Measurements from ENCODE around the gene FAM98C. TPM values are rescaled to one million over a fixed set of nuclear protein-coding genes. Genes with fewer than 3 reads are reported as not detected.
A peak's percentile ranks its signal among the peaks of the same experiment; 100 is the strongest.

Gene FAM98C
- total and polyA plus RNA-seq, 2 donors (not counting 1 experiment from before 2014, with no cell fraction given): 44.1 to 73.5 TPM

GRCh38 chr19:38402623-38402966 lies 298 bp upstream of the FAM98C start:
- ATAC-seq (ENCODE audit: low read depth) (no peak), DNase-seq (no peak)
- peak overlapping the region; percentile 61 to 77 for H3K27ac ChIP-seq (ENCODE audit: low read length in 2 of 2)
- H3K36me3 ChIP-seq (replicated peaks in 1 of 2; ENCODE audit: control extremely low read depth in 1 of 2, control insufficient read depth in 1 of 2, extremely low read depth in 1 of 2, insufficient read depth in 2 of 2, low read length in 1 of 2): peaks cover 2 to 19% of the 10 kb centered on the region in 2 experiments
- intact Hi-C loops (cut with micrococcal nuclease): loop anchor here (1.0 to 5.0 kb wide), 6 partner anchors 16 to 925 kb away; partner anchors contain the start of gene ACTN4
- Mint-ChIP-seq H3K27ac (peak overlapping the region; percentile 94), H3K27me3 (peaks cover 18% of the 10 kb centered on the region), H3K4me1 (peaks cover 18% of the 10 kb centered on the region), H3K9me3 (ENCODE audit: insufficient read depth) (no peaks in the 10 kb centered on the region), H3K4me3 (peak overlapping the region; percentile 94)
- no peak for TF ChIP-seq CTCF (IDR thresholded peaks at IDR 0.05)
- no peak for TF ChIP-seq EZH2 (IDR thresholded peaks at IDR 0.05; ENCODE audit: borderline replicate concordance, insufficient read depth, low read depth, low read length, poor library complexity, severe bottlenecking)
- peak overlapping the region; percentile 96 for H2AFZ ChIP-seq (ENCODE audit: insufficient read depth, low read depth, low read length, poor library complexity, severe bottlenecking)
- peaks cover 11% of the 10 kb centered on the region for H3K79me2 ChIP-seq (ENCODE audit: control insufficient read depth, insufficient read depth, low read length)
- WGBS (ENCODE audit: insufficient coverage): 1% methylated on average over 11 of the region's 18 CpGs
- peak overlapping the region; percentile 68 for H3K9ac ChIP-seq (ENCODE audit: low read length)
- CTCF ChIA-PET: interaction anchor here (0.6 to 5.0 kb wide), 54 partner anchors 9 to 1970 kb away, joined by 3 to 90 read pairs (median 5); partner anchors contain the start of genes ACTN4, ECH1, EIF3K and GGN
- peaks cover 5 to 14% of the 10 kb centered on the region in 2 donors for H3K4me1 ChIP-seq (ENCODE audit: control insufficient read depth in 2 of 2, insufficient read depth in 2 of 2, low read length in 2 of 2)
- H3K4me3 ChIP-seq (ENCODE audit: control extremely low read depth in 1 of 5, extremely low read depth in 1 of 5, insufficient read depth in 1 of 5, low read depth in 2 of 5, low read length in 4 of 5): peak overlapping the region; percentile 21 to 68 (median 45)
- H3K27me3 ChIP-seq (replicated peaks in 1 of 4; ENCODE audit: control extremely low read depth in 1 of 4, control insufficient read depth in 3 of 4, insufficient read depth in 4 of 4, low read length in 3 of 4): peaks cover 0 to 25% (median 8%) of the 10 kb centered on the region in 4 experiments
- H3K9me3 ChIP-seq (ENCODE audit: control extremely low read depth in 1 of 3, control insufficient read depth in 2 of 3, insufficient read depth in 1 of 3, low read length in 2 of 3): peaks cover 0 to 3% (median 0%) of the 10 kb centered on the region in 3 donors
- POLR2A ChIA-PET: interaction anchor here (0.6 to 2.3 kb wide), 9 partner anchors 9 to 528 kb away, joined by 3 to 10 read pairs (median 4); partner anchors contain the start of genes EIF3K, GGN, MAP4K1 and PSMD8
- peak overlapping the region; percentile 85 for H3K4me2 ChIP-seq (replicated peaks; ENCODE audit: low read depth, low read length, poor library complexity, severe bottlenecking)
- no peaks in the 10 kb centered on the region for H4K20me1 ChIP-seq (ENCODE audit: control insufficient read depth, insufficient read depth, low read length, poor library complexity, severe bottlenecking)

- H3K27ac Mint-ChIP-seq: no peak overlapping the region
- POLR2A ChIA-PET: interaction anchor here (0.6 kb wide), 1 partner anchor 618 kb away, joined by 3 read pairs; no protein-coding TSS in a partner anchor
These were observed 2.0 kb downstream of the FAM98C start for GRCh38 chr19:38404858-38405257.

More at GRCh38 chr19:38404858-38405257, 2.0 kb downstream of the FAM98C start:
- Histone ChIP-seq H3K4me2 (replicated peaks; ENCODE audit: low read depth, low read length, poor library complexity, severe bottlenecking) (no peak overlapping the region), H3K27me3 (replicated peaks in 1 of 4; ENCODE audit: control extremely low read depth in 1 of 4, control insufficient read depth in 3 of 4, insufficient read depth in 4 of 4, low read length in 3 of 4) (peaks cover 0 to 5% (median 0%) of the 10 kb centered on the region in 4 experiments), H3K36me3 (replicated peaks in 1 of 2; ENCODE audit: control extremely low read depth in 1 of 2, control insufficient read depth in 1 of 2, extremely low read depth in 1 of 2, insufficient read depth in 2 of 2, low read length in 1 of 2) (peaks cover 2 to 24% of the 10 kb centered on the region in 2 experiments), H4K20me1 (ENCODE audit: control insufficient read depth, insufficient read depth, low read length, poor library complexity, severe bottlenecking) (no peaks in the 10 kb centered on the region), H2AFZ (ENCODE audit: insufficient read depth, low read depth, low read length, poor library complexity, severe bottlenecking) (no peak overlapping the region), H3K27ac (ENCODE audit: low read length in 2 of 2) (no peak overlapping the region), H3K9ac (ENCODE audit: low read length) (no peak overlapping the region), H3K9me3 (ENCODE audit: control extremely low read depth in 1 of 3, control insufficient read depth in 2 of 3, insufficient read depth in 1 of 3, low read length in 2 of 3) (no peaks in the 10 kb centered on the region), H3K79me2 (ENCODE audit: control insufficient read depth, insufficient read depth, low read length) (peaks cover 11% of the 10 kb centered on the region), H3K4me3 (ENCODE audit: control extremely low read depth in 1 of 5, extremely low read depth in 1 of 5, insufficient read depth in 1 of 5, low read depth in 2 of 5, low read length in 4 of 5) (no peak overlapping the region), H3K4me1 (ENCODE audit: control insufficient read depth in 2 of 2, insufficient read depth in 2 of 2, low read length in 2 of 2) (peaks cover 5 to 14% of the 10 kb centered on the region in 2 donors)
- Mint-ChIP-seq H3K9me3 (ENCODE audit: insufficient read depth) (no peaks in the 10 kb centered on the region), H3K27me3 (peaks cover 9% of the 10 kb centered on the region), H3K4me1 (peaks cover 18% of the 10 kb centered on the region), H3K4me3 (peak overlapping the region; percentile 94)
- TF ChIP-seq CTCF (IDR thresholded peaks at IDR 0.05) (no peak), EZH2 (IDR thresholded peaks at IDR 0.05; ENCODE audit: borderline replicate concordance, insufficient read depth, low read depth, low read length, poor library complexity, severe bottlenecking) (no peak)
- ATAC-seq (ENCODE audit: low read depth) (no peak), DNase-seq (no peak)
- CTCF ChIA-PET: interaction anchor here (0.5 to 5.0 kb wide), 7 partner anchors 17 to 527 kb away, joined by 3 to 90 read pairs (median 4); partner anchors contain the start of genes GGN, MRPS12, PSMD8 and SARS2
- WGBS (ENCODE audit: insufficient coverage): 94% methylated on average over 3 of the region's 6 CpGs
- intact Hi-C loops (cut with micrococcal nuclease): loop anchor here (5.0 kb wide), 2 partner anchors 327 to 922 kb away; no protein-coding TSS in a partner anchor

Measured in B cell (primary cell).